HG02973 (cell line): ENCODE data around the gene WNT11.

Experiments
- ATAC-seq: cut with Tn5 transposase; IDR thresholded peaks from one replicate; pipeline ENCODE4 v1.9.1; 2021; ENCODE audit warnings: moderate library complexity; ENCODE audit not compliant: unreplicated experiment

Gene WNT11

GRCh38 chr11:76219243-76219642 lies 12.9 kb upstream of the WNT11 start:
- no peak for ATAC-seq

- ATAC-seq = no peak
Observed at GRCh38 chr11:76218449-76219178, 12.3 kb upstream of the WNT11 start.

GRCh38 chr11:76217653-76218160 lies 11.4 kb upstream of the WNT11 start:
- no peak for ATAC-seq

- ATAC-seq = no peak
Observed at GRCh38 chr11:76216536-76217325, 10.4 kb upstream of the WNT11 start.

GRCh38 chr11:76215941-76216340 lies 9.6 kb upstream of the WNT11 start:
- no peak for ATAC-seq

- ATAC-seq = no peak
Observed at GRCh38 chr11:76214968-76215548, 8.8 kb upstream of the WNT11 start.

- no peak for ATAC-seq
Observed at GRCh38 chr11:76214186-76214585, 7.9 kb upstream of the WNT11 start.

- no peak for ATAC-seq
Observed at GRCh38 chr11:76212086-76213035, 6.1 kb upstream of the WNT11 start.

- no peak for ATAC-seq
Observed at GRCh38 chr11:76210931-76211851, 4.9 kb upstream of the WNT11 start.

GRCh38 chr11:76209973-76210930 lies 4.0 kb upstream of the WNT11 start:
- no peak for ATAC-seq

GRCh38 chr11:76209375-76209972 lies 3.2 kb upstream of the WNT11 start:
- no peak for ATAC-seq

GRCh38 chr11:76208438-76209374 lies 2.4 kb upstream of the WNT11 start:
- ATAC-seq = no peak

GRCh38 chr11:76207642-76208401 lies 1.5 kb upstream of the WNT11 start:
- ATAC-seq = peak; percentile 50

- ATAC-seq = no peak
Observed at GRCh38 chr11:76206077-76206326, 300 bp downstream of the WNT11 start.

- ATAC-seq = no peak
Observed at GRCh38 chr11:76205252-76206076, 838 bp downstream of the WNT11 start.

- ATAC-seq = no peak
Observed at GRCh38 chr11:76203937-76204336, 2.4 kb downstream of the WNT11 start.
